Measurements from ENCODE around the gene GPATCH8.
"Not testable (repeated sequence)": the region's sequence is repeated elsewhere in the genome, so short reads cannot be mapped to it uniquely, and the experiment has no call there.

GPATCH8 gene

GRCh38 chr17:44539673-44540072 is 36.5 kb upstream of the GPATCH8 start:
- no peaks in the 10 kb centered on the region for H3K9me3 ChIP-seq
- H3K36me3 ChIP-seq = no peaks in the 10 kb centered on the region
- no peaks in the 10 kb centered on the region for H3K27me3 ChIP-seq
- no peak for DNase-seq
- TF ChIP-seq CTCF (IDR thresholded peaks at IDR 0.05; ENCODE audit: low read depth, low read length) = no peak
- no peak overlapping the region for H3K4me3 ChIP-seq (ENCODE audit: low read depth, low read length)
- no peaks in the 10 kb centered on the region for H3K4me1 ChIP-seq

DNA sequence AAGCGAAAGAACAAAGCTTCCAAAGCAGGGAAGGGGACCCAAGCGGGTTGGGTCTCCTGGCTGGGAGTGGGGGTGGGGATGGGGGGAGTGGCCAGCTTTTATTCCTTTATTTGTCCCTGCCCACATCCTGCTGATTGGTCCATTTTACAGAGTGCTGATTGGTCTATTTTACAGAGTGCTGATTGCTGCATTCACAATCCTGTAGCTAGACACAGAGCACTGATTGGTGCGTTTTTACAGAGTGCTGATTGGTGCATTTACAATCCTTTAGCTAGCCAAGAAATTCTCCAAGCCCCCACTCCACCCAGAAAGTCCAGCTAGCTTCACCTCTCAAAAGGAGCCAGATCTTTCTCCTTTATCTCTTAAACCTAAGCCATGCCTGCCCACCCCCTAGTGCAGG is 34.7 kb upstream of the GPATCH8 start:
- not testable (repeated sequence) for H3K27me3 ChIP-seq, H3K4me1 ChIP-seq, DNase-seq

GRCh38 chr17:44536090-44536953 is 33.1 kb upstream of the GPATCH8 start:
- Histone ChIP-seq H3K27me3 (peaks cover 3% of the 10 kb centered on the region; the same call in 1 of the 2 replicates), H3K36me3 (no peaks in the 10 kb centered on the region), H3K4me1 (no peaks in the 10 kb centered on the region), H3K9me3 (no peaks in the 10 kb centered on the region), H3K4me3 (ENCODE audit: low read depth, low read length) (no peak overlapping the region)
- TF ChIP-seq CTCF (IDR thresholded peaks at IDR 0.05; ENCODE audit: low read depth, low read length) = no peak
- DNase-seq = no peak

More for the DNA sequence above, 34.7 kb upstream of the GPATCH8 start:
- H3K4me3 ChIP-seq (ENCODE audit: low read depth, low read length); H3K36me3 ChIP-seq; H3K9me3 ChIP-seq: not testable (repeated sequence)

DNA sequence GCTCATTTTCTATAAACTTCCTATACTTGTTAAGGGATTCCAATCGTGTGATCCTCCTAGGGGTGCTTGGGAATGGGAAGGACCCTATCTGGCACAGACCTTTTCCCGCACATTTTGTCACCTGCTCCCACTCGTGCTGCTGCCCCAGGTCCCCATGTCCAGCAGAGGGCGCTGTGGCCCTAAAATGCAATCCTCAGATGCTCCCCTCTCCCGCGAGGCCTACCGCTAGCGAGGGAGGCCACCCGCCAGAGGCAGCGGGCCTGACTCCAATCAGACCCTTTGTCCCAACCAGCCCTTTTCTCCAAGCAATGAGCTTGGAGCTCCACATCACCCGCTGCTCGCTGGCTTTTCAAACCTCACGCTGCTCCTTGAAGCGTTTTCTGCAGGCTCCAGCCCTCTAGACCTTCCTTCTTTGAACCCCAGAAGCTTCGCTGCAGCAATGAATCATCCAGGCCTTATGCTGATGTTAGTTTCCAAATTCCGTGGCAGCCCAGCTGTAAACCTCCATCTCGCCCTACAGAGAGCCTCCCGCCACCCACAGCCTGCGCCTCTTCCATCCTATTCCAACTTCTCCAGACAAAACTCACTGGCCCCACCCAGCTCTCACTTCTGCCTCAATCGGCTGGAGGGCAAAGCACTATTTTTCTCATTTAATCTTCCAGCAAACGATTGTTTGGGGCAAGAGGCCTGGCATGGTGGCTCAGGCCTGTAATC is 30.5 kb upstream of the GPATCH8 start:
- H3K27me3 ChIP-seq = peaks cover 3% of the 10 kb centered on the region; the same call in 1 of the 2 replicates
- no peaks in the 10 kb centered on the region for H3K9me3 ChIP-seq
- no peak overlapping the region for H3K4me3 ChIP-seq (ENCODE audit: low read depth, low read length)
- H3K4me1 ChIP-seq = no peaks in the 10 kb centered on the region
- peak; percentile 95 for DNase-seq
- H3K36me3 ChIP-seq = no peaks in the 10 kb centered on the region
- TF ChIP-seq CTCF (IDR thresholded peaks at IDR 0.05; ENCODE audit: low read depth, low read length) = peak; percentile 98

- DNase-seq = no peak
- Histone ChIP-seq H3K36me3 (no peaks in the 10 kb centered on the region), H3K4me1 (no peaks in the 10 kb centered on the region), H3K9me3 (peaks cover 7% of the 10 kb centered on the region), H3K27me3 (peaks cover 3% of the 10 kb centered on the region; the same call in 1 of the 2 replicates), H3K4me3 (ENCODE audit: low read depth, low read length) (no peak overlapping the region)
- TF ChIP-seq CTCF (IDR thresholded peaks at IDR 0.05; ENCODE audit: low read depth, low read length) = no peak
Measured at GRCh38 chr17:44530896-44531418, 27.8 kb upstream of the GPATCH8 start.

DNA sequence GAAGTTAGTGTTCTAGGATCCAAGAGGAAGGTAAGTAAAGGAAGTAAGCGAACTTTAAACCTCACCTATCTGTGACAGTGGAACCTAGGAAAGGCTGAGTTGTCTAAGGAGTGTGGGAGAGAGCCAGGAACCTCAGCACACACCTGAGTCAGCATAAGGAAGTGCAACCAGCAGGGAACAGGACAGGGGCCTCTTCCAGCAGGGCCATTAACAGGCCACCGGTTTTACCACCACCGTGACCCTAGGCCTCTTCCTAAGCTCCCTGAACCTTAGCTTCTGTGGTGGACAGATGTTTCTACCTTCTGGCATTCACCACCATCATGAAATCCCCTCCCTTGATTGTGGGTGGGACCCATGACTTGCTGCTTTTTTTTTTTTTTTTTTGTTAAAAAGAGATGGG is 26.7 kb upstream of the GPATCH8 start:
- Histone ChIP-seq H3K4me1 (no peaks in the 10 kb centered on the region), H3K4me3 (ENCODE audit: low read depth, low read length) (no peak overlapping the region), H3K36me3 (no peaks in the 10 kb centered on the region), H3K27me3 (peaks cover 3% of the 10 kb centered on the region; the same call in 1 of the 2 replicates), H3K9me3 (peaks cover 7% of the 10 kb centered on the region)
- TF ChIP-seq CTCF (IDR thresholded peaks at IDR 0.05; ENCODE audit: low read depth, low read length) = no peak
- no peak for DNase-seq
